HEK293T (cell line): ENCODE data around the gene MOV10.
"Not testable (repeated sequence)": the region's sequence is repeated elsewhere in the genome, so short reads cannot be mapped to it uniquely, and the experiment has no call there.

Source experiments
- CTCF ChIA-PET: fragments of 350-600 bp; formaldehyde crosslinking; extraction: SDS; loops from one replicate; lab custom pipeline; 2021; ENCODE audit warnings: antibody characterized with exemption, inconsistent platforms; lab: Yijun Ruan, JAX
- POLR2A ChIA-PET: fragments of 350-600 bp; formaldehyde crosslinking; extraction: SDS; loops from one replicate; lab custom pipeline; 2020; ENCODE audit warnings: antibody characterized with exemption, inconsistent platforms; lab: Yijun Ruan, JAX
- DNase-seq: peaks from one replicate; pipeline ENCODE4 v3.0.0; 2012; ENCODE audit warnings: mixed read lengths; ENCODE audit errors: extremely low spot score
- ARNT ChIP-seq: fragments of 450-650 bp; IDR thresholded peaks from 2 replicates; pipeline ENCODE4 v1.6.1; 2017; ENCODE audit warnings: mild to moderate bottlenecking
- BHLHE40 ChIP-seq: fragments of 450-650 bp; IDR thresholded peaks from 2 replicates; pipeline ENCODE4 v1.6.1; 2016; ENCODE audit warnings: mild to moderate bottlenecking, moderate library complexity, borderline replicate concordance
- CTBP1 ChIP-seq: fragments of 450-650 bp; IDR thresholded peaks from 2 replicates; pipeline ENCODE4 v1.6.1; 2016; ENCODE audit warnings: borderline replicate concordance
- ELF4 ChIP-seq: fragments of 450-650 bp; IDR thresholded peaks from 2 replicates; pipeline ENCODE4 v1.6.1; 2017; ENCODE audit warnings: antibody characterized with exemption
- FOXA1 ChIP-seq: fragments of 450-650 bp; IDR thresholded peaks from 2 replicates; pipeline ENCODE4 v1.6.1; 2016; ENCODE audit warnings: mild to moderate bottlenecking
- FOXK2 ChIP-seq: fragments of 450-650 bp; IDR thresholded peaks from 2 replicates; pipeline ENCODE4 v1.6.1; 2016; ENCODE audit warnings: mild to moderate bottlenecking
- FOXM1 ChIP-seq: fragments of 450-650 bp; IDR thresholded peaks from 2 replicates; pipeline ENCODE4 v1.6.1; 2017; ENCODE audit warnings: mild to moderate bottlenecking, borderline replicate concordance
- HDGF ChIP-seq: fragments of 450-650 bp; IDR thresholded peaks from 2 replicates; pipeline ENCODE4 v1.6.1; 2017; ENCODE audit warnings: antibody characterized with exemption, borderline replicate concordance
- L3MBTL2 ChIP-seq: fragments of 450-650 bp; conservative IDR thresholded peaks from 2 replicates; pipeline ENCODE4 v1.6.1; 2016; ENCODE audit warnings: mild to moderate bottlenecking
- LEF1 ChIP-seq: fragments of 450-650 bp; IDR thresholded peaks from 2 replicates; pipeline ENCODE4 v1.6.1; 2017; ENCODE audit warnings: mild to moderate bottlenecking, borderline replicate concordance
- NFRKB ChIP-seq: fragments of 450-650 bp; IDR thresholded peaks from 2 replicates; pipeline ENCODE4 v1.6.1; 2016; ENCODE audit warnings: mild to moderate bottlenecking, moderate library complexity
- PKNOX1 ChIP-seq: fragments of 450-650 bp; IDR thresholded peaks from 2 replicates; pipeline ENCODE4 v1.6.1; 2016
- SP1 ChIP-seq: fragments of 450-650 bp; IDR thresholded peaks from 2 replicates; pipeline ENCODE4 v1.6.1; 2017
- SUZ12 ChIP-seq: fragments of 450-650 bp; IDR thresholded peaks from 2 replicates; pipeline ENCODE4 v1.6.1; 2016; ENCODE audit warnings: mild to moderate bottlenecking
- TARDBP ChIP-seq: fragments of 450-650 bp; IDR thresholded peaks from 2 replicates; pipeline ENCODE4 v1.6.1; 2016
- ZNF384 ChIP-seq: fragments of 450-650 bp; IDR thresholded peaks from 2 replicates; pipeline ENCODE4 v1.6.1; 2016

Gene MOV10

DNA sequence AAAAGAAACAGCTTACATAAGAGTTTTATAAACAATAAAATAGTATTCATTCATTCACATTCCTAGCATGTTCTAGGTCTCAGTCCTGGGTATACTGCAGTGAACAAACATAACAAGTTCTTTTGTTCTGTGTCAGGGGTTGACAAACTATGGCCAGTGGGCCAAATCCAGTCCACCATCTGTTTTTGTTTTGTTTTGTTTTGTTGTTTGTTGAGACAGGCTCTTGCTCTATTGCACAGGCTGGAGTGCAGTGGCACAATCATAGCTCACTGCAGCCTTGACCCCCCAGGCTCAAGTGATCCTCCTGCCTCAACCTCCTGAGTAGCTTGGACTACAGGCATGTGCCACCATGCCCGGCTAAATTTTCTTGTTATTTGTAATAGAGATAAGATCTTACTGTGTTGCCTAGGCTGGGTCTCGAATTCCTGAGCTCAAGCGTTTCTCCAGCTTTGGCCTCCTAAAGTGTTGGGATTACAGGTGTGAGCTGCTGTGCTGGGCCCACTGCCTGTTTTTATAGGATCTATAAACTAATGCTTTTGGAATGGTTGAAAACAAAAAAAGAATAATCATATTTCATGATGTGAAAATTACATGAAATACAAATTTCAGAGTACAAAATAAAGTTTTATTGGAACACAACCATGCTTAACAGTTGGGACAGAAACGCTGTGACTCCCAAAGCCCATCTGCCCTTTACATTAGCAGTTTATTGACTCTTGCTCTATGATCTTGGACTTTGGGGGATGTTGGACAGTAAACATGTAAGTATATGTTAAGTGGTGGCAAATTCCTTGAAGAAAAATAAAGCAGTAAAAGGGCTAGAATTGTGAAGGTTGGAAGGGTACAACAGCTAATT, 37.0 kb upstream of the MOV10 start:
- TF ChIP-seq CTBP1 (peak; percentile 8; the same call in 1 of the 2 replicates), FOXK2 (no peak), ELF4 (no peak)
- DNase-seq, result no peak
- ChIA-PET POLR2A (interaction anchor here (1.0 to 2.0 kb wide), 4 partner anchors 18 to 67 kb away, joined by 3 to 12 read pairs (median 4); partner anchors contain the start of genes CAPZA1, MOV10 and ST7L), CTCF (interaction anchor here (1.4 kb wide), 1 partner anchor 435 kb away, joined by 3 read pairs; the partner anchor contains the start of gene LRIG2)

DNA sequence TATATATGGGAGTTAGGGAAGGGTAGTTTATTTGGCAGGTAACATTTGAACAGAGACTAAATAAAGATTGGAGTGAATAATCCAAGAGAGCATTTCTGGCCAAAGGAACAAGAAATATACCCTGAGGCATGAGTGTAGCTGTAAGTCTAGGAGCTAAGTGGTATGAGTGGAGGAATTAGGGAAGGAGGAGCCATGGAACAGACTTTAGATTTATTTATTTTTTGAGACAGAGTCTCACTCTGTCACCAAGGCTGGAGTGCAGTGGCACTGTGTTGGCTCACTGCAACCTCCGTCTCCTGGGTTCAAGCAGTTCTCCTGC, 36.4 kb upstream of the MOV10 start:
- TF ChIP-seq L3MBTL2 (no peak), FOXA1 (no peak), PKNOX1 (0 out of 2 replicates have a peak, but pooled peaks have one; percentile 18), HDGF (no peak), LEF1 (no peak), SP1 (no peak)
- ChIA-PET POLR2A (interaction anchor here (1.0 to 2.0 kb wide), 3 partner anchors 19 to 67 kb away, joined by 4 to 12 read pairs (median 5); partner anchors contain the start of genes CAPZA1, MOV10 and ST7L), CTCF (interaction anchor here (1.4 kb wide), 1 partner anchor 435 kb away, joined by 3 read pairs; the partner anchor contains the start of gene LRIG2)
- no peak for DNase-seq

- CTCF ChIA-PET, POLR2A ChIA-PET, DNase-seq: not testable (repeated sequence)
These were observed 34.0 kb upstream of the MOV10 start for GRCh38 chr1:112640437-112640836.

- DNase-seq, result no peak
- ChIA-PET POLR2A (interaction anchor here (1.2 kb wide), 1 partner anchor 31 kb away, joined by 3 read pairs; no protein-coding TSS in a partner anchor), CTCF (no interaction called here)
- no peak for TF ChIP-seq PKNOX1
- no peak for TF ChIP-seq SUZ12
- TF ChIP-seq ARNT, result no peak
- no peak for TF ChIP-seq LEF1
- no peak for TF ChIP-seq CTBP1
These were observed 31.4 kb upstream of the MOV10 start for GRCh38 chr1:112643080-112643479.

GRCh38 chr1:112646225-112646624, 28.2 kb upstream of the MOV10 start:
- ChIA-PET POLR2A (no interaction called here), CTCF (no interaction called here)
- DNase-seq, result no peak
- no peak for TF ChIP-seq FOXA1
- no peak for TF ChIP-seq BHLHE40
- TF ChIP-seq HDGF, result no peak
- TF ChIP-seq TARDBP, result no peak
- TF ChIP-seq ZNF384, result no peak
- no peak for TF ChIP-seq ARNT
- no peak for TF ChIP-seq FOXM1
- TF ChIP-seq NFRKB, result no peak
- TF ChIP-seq PKNOX1, result no peak
- TF ChIP-seq SP1, result no peak

- TF ChIP-seq PKNOX1 (no peak), ELF4 (no peak), HDGF (no peak), CTBP1 (no peak), BHLHE40 (no peak), LEF1 (no peak), L3MBTL2 (no peak), FOXA1 (no peak), FOXM1 (no peak), TARDBP (no peak), ZNF384 (no peak), SP1 (no peak), NFRKB (no peak), FOXK2 (no peak)
These were observed 23.3 kb upstream of the MOV10 start for GRCh38 chr1:112651205-112651604.

More at GRCh38 chr1:112651205-112651604, 23.3 kb upstream of the MOV10 start:
- DNase-seq, result no peak
- POLR2A ChIA-PET, result interaction anchor here (2.0 kb wide), 1 partner anchor 32 kb away, joined by 8 read pairs; the partner anchor contains the start of genes CAPZA1 and ST7L
- CTCF ChIA-PET, result no interaction called here
